GM19467 (cell line): Measurements from ENCODE around the gene GDPD5.
A peak's percentile ranks its signal among the peaks of the same experiment; 100 is the strongest.
"Not testable (repeated sequence)": the region's sequence is repeated elsewhere in the genome, so short reads cannot be mapped to it uniquely, and the experiment has no call there.

Source experiments
- ATAC-seq: cut with Tn5 transposase; IDR thresholded peaks from one replicate; pipeline ENCODE4 v1.9.1; 2021; ENCODE audit warnings: mild to moderate bottlenecking, moderate library complexity; ENCODE audit not compliant: unreplicated experiment

Gene GDPD5

DNA sequence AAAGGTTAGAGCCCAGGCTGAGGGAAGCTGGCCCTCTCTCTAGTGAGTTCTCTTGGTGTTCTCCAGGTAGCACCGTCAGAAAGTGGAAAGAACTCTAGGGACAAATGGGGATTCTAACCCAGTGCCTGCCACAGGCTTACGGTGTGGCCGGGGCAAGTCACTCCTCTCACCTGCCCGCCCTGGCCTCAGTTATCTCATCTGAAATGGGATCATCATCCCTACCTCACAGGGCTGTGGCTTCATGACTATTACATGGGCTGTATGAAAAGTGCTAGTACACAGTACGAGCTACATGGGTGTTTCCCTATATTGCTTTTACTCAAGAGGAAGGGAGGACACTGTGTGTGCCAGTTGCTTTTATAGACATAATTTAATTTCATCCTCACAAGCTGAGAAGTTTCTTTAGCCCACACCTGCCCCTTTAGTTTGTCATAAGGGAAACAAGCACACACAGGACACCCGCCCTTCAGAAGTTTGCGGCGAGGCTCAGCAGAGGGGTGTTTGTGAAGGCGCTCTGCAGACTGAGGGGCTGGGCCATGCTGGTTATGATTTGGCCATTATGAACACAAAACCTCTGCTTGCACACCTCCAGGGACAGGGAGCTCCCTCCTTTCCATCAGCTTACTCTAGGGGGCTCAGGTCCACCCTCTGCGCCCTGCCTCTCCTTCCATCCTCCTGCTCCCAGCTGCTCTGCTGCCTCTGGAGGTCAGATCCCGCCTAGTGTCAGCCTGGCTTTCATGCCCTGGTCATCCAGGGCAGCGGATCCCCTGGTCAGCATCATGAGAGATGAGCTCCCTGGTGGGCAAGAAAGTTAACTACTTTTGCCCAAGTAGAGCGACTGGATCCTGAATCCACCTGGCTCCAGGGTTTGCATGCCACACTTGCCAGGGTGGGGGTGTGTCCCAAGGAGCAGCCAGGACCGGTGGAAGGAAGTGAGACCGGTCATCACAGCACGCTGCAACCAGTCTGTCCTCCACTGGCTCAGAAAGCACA is 93.9 kb downstream of the GDPD5 start:
- no peak for ATAC-seq

- no peak for ATAC-seq
Measured at GRCh38 chr11:75430714-75431532, 94.8 kb downstream of the GDPD5 start.

DNA sequence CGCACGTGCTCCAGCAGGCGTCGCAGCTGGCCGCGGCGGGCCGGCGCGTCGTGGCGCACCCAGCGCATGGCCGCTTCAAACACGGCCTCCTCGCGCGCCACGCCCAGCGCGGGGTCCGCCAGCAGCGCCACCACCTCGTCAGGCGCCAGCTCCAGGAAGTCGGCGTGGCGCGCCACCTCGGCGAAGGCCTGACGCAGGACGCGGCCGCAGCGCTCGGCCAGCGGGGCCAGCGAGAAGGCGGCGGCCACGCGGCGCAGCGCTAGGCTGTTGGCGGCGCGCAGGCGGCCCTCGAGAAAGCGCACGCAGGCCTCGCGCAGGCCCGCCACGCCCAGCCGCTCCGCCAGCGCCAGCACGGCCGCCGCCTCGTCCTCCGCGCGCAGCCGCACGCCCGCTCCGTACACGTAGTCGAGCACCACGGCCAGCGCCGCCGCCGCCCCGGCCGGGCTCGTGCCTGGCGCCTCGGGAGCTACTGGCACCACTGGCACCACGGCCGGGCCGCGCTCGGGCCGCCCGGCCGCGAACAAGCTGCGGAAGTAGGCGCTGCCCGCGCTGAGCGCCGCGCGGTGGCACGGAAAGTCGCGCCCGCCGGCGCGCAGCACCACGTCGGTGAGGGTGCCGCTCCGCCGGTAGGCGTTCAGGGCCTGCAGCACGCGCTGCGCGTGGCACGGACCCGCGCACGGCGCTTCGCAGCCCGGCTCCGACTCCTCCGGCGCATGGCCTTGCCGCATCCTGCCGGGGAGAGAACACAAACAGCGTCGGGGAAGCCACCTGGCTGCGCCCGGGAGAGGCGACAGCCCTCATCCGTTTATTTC is 95.6 kb downstream of the GDPD5 start:
- peak; percentile 48 for ATAC-seq

DNA sequence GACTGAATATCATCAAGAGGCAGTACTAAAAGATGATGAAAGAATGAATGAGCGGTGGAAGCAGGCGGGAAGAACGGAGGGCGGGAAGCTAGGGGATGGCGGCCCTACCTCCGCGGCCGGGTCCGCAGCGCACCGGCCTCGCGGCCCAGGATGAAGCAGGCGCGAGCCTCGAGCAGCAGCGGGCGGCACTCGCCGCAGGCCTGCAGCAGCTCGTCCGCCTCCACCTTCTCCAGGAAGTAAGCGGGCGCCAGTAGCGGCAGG is 96.2 kb downstream of the GDPD5 start:
- no peak for ATAC-seq

DNA sequence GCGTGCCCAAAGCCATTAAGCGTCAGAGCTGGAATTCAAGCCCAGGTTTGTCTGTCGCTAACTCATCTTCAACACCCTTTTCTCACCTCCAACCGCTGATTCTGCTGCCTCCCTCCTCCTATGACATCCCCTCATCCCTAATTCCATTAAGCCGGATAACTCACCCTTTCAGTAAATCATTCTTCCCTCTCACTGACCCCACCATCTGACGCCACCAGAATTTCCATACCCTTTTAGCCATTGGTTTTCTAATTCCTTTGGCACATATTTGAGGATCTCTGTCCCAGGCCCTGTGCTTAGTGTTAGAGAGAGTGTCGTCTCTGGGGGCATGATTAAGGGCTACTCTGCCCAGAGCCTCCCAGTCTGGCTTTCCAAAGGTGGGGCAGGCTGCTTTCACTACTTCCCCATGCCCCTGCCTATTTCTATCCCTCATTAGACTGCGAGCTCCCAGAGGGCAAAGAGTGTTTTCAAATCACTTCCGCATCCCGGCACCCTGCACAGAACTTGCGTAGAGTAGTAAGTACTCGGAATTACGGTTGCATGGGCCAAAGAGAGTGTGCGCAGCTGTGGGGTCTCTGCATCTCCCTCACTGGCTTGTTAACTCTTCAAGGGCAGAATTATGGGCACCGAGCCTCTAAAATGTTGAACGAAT is 96.6 kb downstream of the GDPD5 start:
- ATAC-seq: no peak

- ATAC-seq: no peak
Measured at GRCh38 chr11:75428281-75428724, 97.4 kb downstream of the GDPD5 start.

DNA sequence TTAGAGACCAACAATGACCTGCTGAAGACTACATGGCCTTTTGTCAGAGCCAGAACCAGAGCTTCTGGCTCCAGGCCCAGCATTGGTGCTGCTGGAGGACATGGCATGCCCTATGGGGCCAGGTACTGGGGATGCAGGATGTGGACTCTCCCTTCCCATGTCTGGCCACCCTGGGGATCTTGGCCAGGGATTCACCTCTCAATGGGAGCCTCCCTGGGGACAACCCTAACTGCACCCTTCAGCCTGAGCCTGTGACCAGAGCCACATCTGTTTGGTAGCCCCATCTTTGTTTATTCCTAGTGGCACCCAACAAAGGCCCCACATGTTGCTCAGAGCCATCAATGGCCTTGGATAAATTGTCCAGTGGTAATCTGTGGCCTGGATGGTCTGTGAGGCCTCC is 98.6 kb downstream of the GDPD5 start:
- ATAC-seq: no peak

- ATAC-seq: no peak
Measured at GRCh38 chr11:75426720-75427086, 99.0 kb downstream of the GDPD5 start.

DNA sequence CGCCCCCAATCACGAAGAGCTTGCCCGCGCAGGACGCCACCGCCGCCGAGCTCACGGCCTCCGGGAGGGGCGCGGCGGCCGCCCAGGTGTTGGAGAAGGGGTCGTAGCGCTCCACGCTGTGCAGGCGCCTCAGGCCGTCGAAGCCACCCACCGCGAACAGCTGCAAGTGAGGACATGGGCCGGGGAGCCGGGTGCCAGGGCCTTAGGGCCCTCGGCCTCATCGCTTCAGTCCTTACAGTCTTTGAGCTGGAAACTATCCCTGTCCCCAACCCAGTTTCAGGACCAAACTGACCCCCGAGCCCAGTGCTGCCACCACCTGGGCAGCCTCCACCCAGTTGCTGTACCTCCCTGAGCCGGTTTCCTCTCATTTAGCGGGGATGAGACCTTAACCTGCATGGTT is 100.3 kb downstream of the GDPD5 start:
- no peak for ATAC-seq

GRCh38 chr11:75424396-75424795 is 101.3 kb downstream of the GDPD5 start:
- ATAC-seq: no peak

GRCh38 chr11:75423721-75424120 is 102.0 kb downstream of the GDPD5 start:
- ATAC-seq: no peak

DNA sequence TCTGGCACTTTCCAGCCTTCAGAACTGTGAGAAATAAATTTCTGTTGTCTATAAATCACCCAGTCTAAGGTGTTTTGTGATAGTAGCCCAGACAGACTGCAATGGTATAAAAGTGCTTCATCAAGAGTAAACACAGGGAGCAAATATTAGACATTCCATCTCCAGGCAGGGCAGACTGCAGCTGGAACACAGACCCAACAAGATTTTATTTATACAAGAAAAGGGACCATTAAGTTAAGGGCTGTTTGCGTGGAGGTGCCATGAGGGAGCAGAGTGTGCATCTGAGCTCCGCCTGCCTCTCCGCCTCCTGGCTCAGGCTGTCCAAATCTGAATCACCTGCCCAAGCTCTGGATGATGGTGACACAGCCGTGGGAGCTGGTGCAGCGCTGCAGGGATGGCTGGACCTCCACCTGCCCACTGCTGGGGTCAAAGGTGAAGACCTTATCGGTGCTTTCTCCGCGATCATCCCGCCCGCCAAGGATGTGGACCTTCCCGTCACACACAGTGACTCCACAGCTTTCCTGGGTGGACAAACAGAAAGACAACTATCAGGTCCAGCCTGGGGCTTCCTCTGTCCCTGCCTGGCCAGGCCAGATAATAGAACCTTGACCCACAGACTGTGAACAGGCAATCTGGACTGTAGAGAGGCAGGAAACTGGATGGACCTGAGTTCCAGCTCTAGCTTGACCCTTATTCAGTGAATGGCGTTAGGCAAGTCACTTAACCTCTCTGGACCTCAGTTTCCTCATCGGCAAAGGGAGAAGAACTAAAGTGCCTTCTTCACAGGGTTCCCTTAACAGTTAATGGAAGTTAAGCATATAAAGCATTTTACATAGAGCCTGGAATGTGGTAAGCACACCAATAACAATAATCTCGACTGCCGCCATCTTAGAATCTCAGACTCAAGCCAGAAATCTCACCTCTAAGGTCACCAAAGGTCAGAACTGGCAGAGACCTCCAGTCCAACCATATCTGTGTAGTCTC is 103.2 kb downstream of the GDPD5 start:
- ATAC-seq: no peak

GRCh38 chr11:75421902-75422247 is 103.9 kb downstream of the GDPD5 start:
- no peak for ATAC-seq

DNA sequence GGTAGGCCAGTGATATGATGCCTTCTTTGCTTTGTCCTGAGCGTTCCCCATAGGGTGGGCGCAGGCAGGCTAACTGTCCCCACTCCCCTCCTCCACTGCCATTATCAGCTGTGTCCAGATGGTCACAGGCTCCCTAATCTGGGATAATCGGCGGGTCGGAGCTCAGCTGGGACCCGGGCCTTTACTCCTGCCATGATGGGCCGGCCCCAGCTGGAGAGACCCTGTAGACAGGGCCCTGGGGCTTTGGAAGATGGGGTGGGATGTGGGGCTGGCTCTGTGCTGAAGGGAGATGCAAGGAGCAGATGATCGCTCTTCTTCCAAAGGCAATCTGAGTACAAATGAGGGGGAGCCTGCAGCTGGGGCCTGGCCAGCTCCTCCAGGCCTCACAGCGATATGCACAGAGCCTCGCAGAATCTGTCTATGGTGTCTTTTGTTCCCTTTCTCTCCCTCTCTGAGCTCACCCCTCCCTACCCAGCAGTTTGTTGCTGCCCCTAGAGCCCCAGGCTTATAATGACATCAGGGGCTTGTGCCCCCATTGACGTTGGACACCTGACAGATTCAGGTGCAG is 104.6 kb downstream of the GDPD5 start:
- ATAC-seq: no peak

DNA sequence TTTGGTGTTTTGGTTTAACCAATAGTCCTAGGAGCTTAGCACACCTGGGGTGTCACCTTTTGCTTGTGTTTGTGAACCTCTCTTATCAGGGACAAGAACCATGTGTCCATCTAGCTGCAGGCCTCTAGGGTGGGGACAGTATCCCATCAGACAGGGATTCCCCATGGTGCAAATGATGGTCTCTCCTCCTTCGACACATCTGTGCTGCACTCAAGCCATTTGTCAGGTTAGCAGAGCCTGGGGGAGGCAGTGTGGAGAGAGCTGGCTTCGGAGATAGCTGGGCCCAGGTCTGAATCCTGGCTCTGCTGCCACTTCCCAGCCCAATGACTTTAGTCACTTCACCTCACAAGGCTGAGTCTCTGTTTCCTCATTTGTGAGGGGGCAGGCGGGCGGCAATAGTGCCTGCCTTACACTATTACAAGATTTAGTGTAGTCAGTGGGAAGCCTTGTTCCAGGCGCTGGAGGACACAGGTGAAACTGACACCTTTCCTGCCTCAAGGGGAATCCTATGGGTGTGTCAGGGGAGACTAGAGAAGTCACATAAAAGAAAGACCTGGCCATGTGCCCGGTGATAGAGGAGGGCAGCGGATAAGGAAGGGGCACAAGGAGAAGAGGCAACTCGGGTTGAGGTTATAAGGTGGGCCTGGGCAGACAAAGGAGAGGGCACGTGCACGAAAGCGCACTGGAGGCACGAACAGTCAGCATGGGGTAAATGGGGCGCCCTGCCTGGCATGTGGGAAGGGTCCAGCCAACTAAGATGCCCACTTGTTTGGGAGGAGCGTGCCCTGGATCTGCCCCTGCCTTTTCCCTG is 105.3 kb downstream of the GDPD5 start:
- ATAC-seq: no peak

GRCh38 chr11:75413864-75414263 is 111.9 kb downstream of the GDPD5 start:
- ATAC-seq: no peak

- ATAC-seq: not testable (repeated sequence)
Measured at GRCh38 chr11:75413146-75413545, 112.6 kb downstream of the GDPD5 start.

DNA sequence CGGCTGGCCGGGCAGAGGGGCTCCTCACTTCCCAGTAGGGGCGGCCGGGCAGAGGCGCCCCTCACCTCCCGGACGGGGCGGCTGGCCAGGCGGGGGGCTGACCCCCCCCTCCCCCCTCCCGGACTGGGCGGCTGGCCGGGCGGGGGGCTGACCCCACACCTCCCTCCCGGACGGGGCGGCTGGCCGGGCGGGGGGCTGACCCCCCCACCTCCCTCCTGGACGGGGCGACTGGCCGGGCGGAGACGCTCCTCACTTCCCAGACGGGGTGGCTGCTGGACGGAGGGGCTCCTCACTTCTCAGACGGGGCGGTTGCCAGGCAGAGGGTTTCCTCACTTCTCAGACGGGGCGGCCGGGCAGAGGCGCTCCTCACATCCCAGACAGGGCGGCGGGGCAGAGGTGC is 115.8 kb downstream of the GDPD5 start:
- ATAC-seq: not testable (repeated sequence)

- no peak for ATAC-seq
Measured at GRCh38 chr11:75408957-75409219, 116.9 kb downstream of the GDPD5 start.
